Right lobe of liver (tissue), 4 donors: ENCODE measurements around the gene LEMD3.

Experiments used
- CTCF ChIP-seq, 4 donors: fragments of 200-600 bp in 3 of 4; fragments of 450-650 bp in 1 of 4; IDR thresholded peaks; one replicate each; pipeline versions ENCODE4 v1.5.1 to v1.8.0; 2016 to 2022; ENCODE audit warnings: antibody characterized with exemption in 4 of 4, mild to moderate bottlenecking in 2 of 4
- POLR2A ChIP-seq: fragments of 450-650 bp; IDR thresholded peaks from one replicate; pipeline ENCODE4 v1.6.1; 2017; ENCODE audit warnings: antibody characterized with exemption, mild to moderate bottlenecking
- donor health status: DM: no; HTN: no; CAD: no.
- donor health status: DM: no; HTN: no; CAD: no.
- donor health status: DM: no; HTN: yes; CAD: no.

GRCh38 chr12:65125975-65126374 is 43.4 kb upstream of the LEMD3 start:
- TF ChIP-seq CTCF (IDR thresholded peaks at IDR 0.05) (no peak), POLR2A (no peak)
